IMR-90 (cell line): ENCODE results near the gene INPP1. TPM values are rescaled to one million over a fixed set of nuclear protein-coding genes. Genes with fewer than 3 reads are reported as not detected.

ENCODE experiments used
- ATAC-seq: fragments of 200-7000 bp; cut with Tn5 transposase; 2 replicates; pipeline ENCODE4 v1.9.1; 2020; ENCODE audit warnings: low read depth, mild to moderate bottlenecking, moderate library complexity
- BruUV-seq: library from RNA; stranded (reverse); fragments of 400-500 nt; replicated peaks from 2 replicates; lab custom pipeline; 2021; lab: Mats Ljungman, UMichigan
- CTCF ChIA-PET: fragments of 300-600 bp; formaldehyde crosslinking; extraction: SDS; loops from one replicate; lab custom pipeline; 2021; ENCODE audit warnings: antibody characterized with exemption; lab: Yijun Ruan, JAX
- POLR2A ChIA-PET: fragments of 300-600 bp; sonication (Branson Sonifier 250); formaldehyde crosslinking; loops from one replicate; lab custom pipeline; 2022; ENCODE audit warnings: antibody characterized with exemption; ENCODE audit not compliant: unreplicated experiment; lab: Charles Lee
- DNase-seq: peaks from one replicate; pipeline ENCODE4 v3.0.0; 2013
- H2AFZ ChIP-seq: replicated peaks from 2 replicates; pipeline ENCODE3; 2013; ENCODE audit warnings: low read length, mild to moderate bottlenecking; ENCODE audit not compliant: poor library complexity
- H2AK5ac ChIP-seq: 2 replicates; pipeline ENCODE4 v1.6.1; 2013; ENCODE audit warnings: low read depth, low read length, inconsistent platforms
- H2AK9ac ChIP-seq: replicated peaks from 2 replicates; pipeline ENCODE3; 2013; ENCODE audit warnings: mild to moderate bottlenecking, low read depth, low read length, moderate library complexity; ENCODE audit not compliant: poor library complexity
- H2BK120ac ChIP-seq: 2 replicates; pipeline ENCODE4 v1.6.1; 2013; ENCODE audit warnings: low read depth, low read length, inconsistent platforms
- H2BK15ac ChIP-seq: 3 replicates; pipeline ENCODE4 v1.6.1; 2013; ENCODE audit warnings: low read depth, low read length, inconsistent platforms
- H2BK20ac ChIP-seq: 2 replicates; pipeline ENCODE4 v1.6.1; 2013; ENCODE audit warnings: low read depth, mild to moderate bottlenecking, inconsistent platforms, low read length, moderate library complexity
- H2BK5ac ChIP-seq: 2 replicates; pipeline ENCODE4 v1.6.1; 2013; ENCODE audit warnings: mild to moderate bottlenecking, low read depth, low read length, inconsistent platforms; ENCODE audit not compliant: poor library complexity, severe bottlenecking
- H3K14ac ChIP-seq: replicated peaks from 2 replicates; pipeline ENCODE4 v1.6.1; 2013; ENCODE audit warnings: low read depth, low read length, inconsistent platforms
- H3K18ac ChIP-seq: 2 replicates; pipeline ENCODE4 v1.6.1; 2013; ENCODE audit warnings: low read depth, low read length, control low read depth
- H3K23ac ChIP-seq: 2 replicates; pipeline ENCODE4 v1.6.1; 2013; ENCODE audit warnings: low read depth, low read length, inconsistent platforms
- H3K27ac ChIP-seq: 2 replicates; pipeline ENCODE4 v1.5.1; 2013; ENCODE audit warnings: mild to moderate bottlenecking, control low read depth, low read length; ENCODE audit not compliant: insufficient read depth
- H3K27me3 ChIP-seq: 2 replicates; pipeline ENCODE4 v1.6.1; 2013; ENCODE audit warnings: low read length; ENCODE audit not compliant: control insufficient read depth, insufficient read depth
- H3K36me3 ChIP-seq: 2 replicates; pipeline ENCODE4 v1.6.1; 2013; ENCODE audit warnings: low read length, mixed read lengths; ENCODE audit not compliant: control insufficient read depth, insufficient read depth
- H3K4ac ChIP-seq: 2 replicates; pipeline ENCODE4 v1.6.1; 2013; ENCODE audit warnings: low read depth, low read length, inconsistent platforms
- H3K4me1 ChIP-seq: 2 replicates; pipeline ENCODE4 v1.6.1; 2013; ENCODE audit warnings: low read length, mixed read lengths; ENCODE audit not compliant: control insufficient read depth, insufficient read depth
- H3K4me2 ChIP-seq: 2 replicates; pipeline ENCODE4 v1.6.1; 2013; ENCODE audit warnings: low read depth, mild to moderate bottlenecking, control low read depth, low read length, moderate library complexity
- H3K4me3 ChIP-seq: 2 replicates; pipeline ENCODE4 v1.5.1; 2013; ENCODE audit warnings: low read depth, mild to moderate bottlenecking, control low read depth, low read length, moderate library complexity; ENCODE audit not compliant: insufficient read depth
- H3K56ac ChIP-seq: 2 replicates; pipeline ENCODE4 v1.6.1; 2013; ENCODE audit warnings: low read length, inconsistent platforms; ENCODE audit not compliant: insufficient read depth; ENCODE audit errors: extremely low read depth
- H3K79me1 ChIP-seq, 2 experiments: 2 replicates each; pipeline ENCODE4 v1.6.1; 2013; ENCODE audit warnings: low read length in 2 of 2, inconsistent platforms in 1 of 2, low read depth in 1 of 2
- H3K9ac ChIP-seq: 2 replicates; pipeline ENCODE4 v1.6.1; 2013; ENCODE audit warnings: low read depth, low read length, control low read depth
- H3K9me1 ChIP-seq: 2 replicates; pipeline ENCODE4 v1.6.1; 2013; ENCODE audit warnings: low read length, inconsistent platforms; ENCODE audit not compliant: insufficient read depth
- H3K9me3 ChIP-seq: 2 replicates; pipeline ENCODE4 v1.6.1; 2013; ENCODE audit warnings: low read length; ENCODE audit not compliant: control insufficient read depth, insufficient read depth
- H4K20me1 ChIP-seq: 2 replicates; pipeline ENCODE4 v1.6.1; 2013; ENCODE audit warnings: low read length, inconsistent platforms; ENCODE audit not compliant: insufficient read depth
- H4K5ac ChIP-seq: 2 replicates; pipeline ENCODE4 v1.6.1; 2013; ENCODE audit warnings: mild to moderate bottlenecking, low read depth, low read length, control low read depth
- H4K8ac ChIP-seq, 2 experiments: 2 replicates each; pipeline ENCODE4 v1.6.1; 2013; ENCODE audit warnings: low read depth in 2 of 2, low read length in 2 of 2, control low read depth in 1 of 2, inconsistent platforms in 1 of 2
- H4K91ac ChIP-seq: 2 replicates; pipeline ENCODE4 v1.6.1; 2013; ENCODE audit warnings: low read depth, low read length, inconsistent platforms; ENCODE audit not compliant: insufficient read depth
- NFE2L2 ChIP-seq: fragments of 150-350 bp; IDR thresholded peaks from 2 replicates; pipeline ENCODE4 v1.6.1; 2016; ENCODE audit warnings: low read depth, mild to moderate bottlenecking, low read length
- POLR2A ChIP-seq: IDR thresholded peaks from 2 replicates; pipeline ENCODE4 v1.6.1; 2012; ENCODE audit warnings: mild to moderate bottlenecking, low read depth, low read length
- RAD21 ChIP-seq: IDR thresholded peaks from 2 replicates; pipeline ENCODE4 v1.6.1; 2012; ENCODE audit warnings: low read length, improper control_type of control experiment
- RFX5 ChIP-seq: IDR thresholded peaks from 2 replicates; pipeline ENCODE4 v1.8.0; 2012; ENCODE audit warnings: low read depth, mild to moderate bottlenecking, low read length, moderate library complexity
- WGBS, 2 experiments: methylation state at CpG; one replicate each; pipeline versions ENCODE4 v1.1.5 to v1.1.7; 2013; ENCODE audit warnings: missing lambda C conversion rate in 2 of 2; ENCODE audit not compliant: insufficient read length in 1 of 2; ENCODE audit errors: extremely low coverage in 2 of 2; 5-methylcytosine and 5-hydroxymethylcytosine counted together
- dilution Hi-C: fragments of 300-500 bp; cut with HindIII; formaldehyde crosslinking; loops from one replicate; pipeline ENCODE4 v1.14.3; 2018; ENCODE audit warnings: low sequenced_read_pairs; ENCODE audit not compliant: unreplicated experiment
- in situ Hi-C: fragments of 300-500 bp; cut with MboI; formaldehyde crosslinking; loops from 3 replicates; pipeline ENCODE4 v1.14.3; 2019; ENCODE audit warnings: low sequenced_read_pairs, inconsistent platforms, mixed read lengths
- intact Hi-C: fragments of 100-400 bp; cut with micrococcal nuclease; formaldehyde crosslinking; loops from 2 replicates; pipeline ENCODE4 v1.10.0; 2022
- polyA plus RNA-seq, 3 experiments: library from polyadenylated mRNA; depleted of rRNA; stranded (reverse); fragments of >200 nt; gene quantifications; 2 replicates each; pipeline ENCODE4 v1.2.3, GENCODE V29; 2012; ENCODE audit warnings: low replicate concordance in 1 of 3
- total RNA-seq: library from RNA; depleted of rRNA; stranded (reverse); fragments of >200 nt; gene quantifications from 2 replicates; pipeline ENCODE4 v1.2.3, GENCODE V29; 2012
- TF ChIP-seq, protein P1 (sequence below): fragments of 150-350 bp; IDR thresholded peaks from 2 replicates; pipeline ENCODE4 v1.6.1; 2017; ENCODE audit warnings: mild to moderate bottlenecking, antibody characterized with exemption, low read length, low read depth

The INPP1 gene
- total and polyA plus RNA-seq, 2 of the 4 experiments (the other 2 are of a cell fraction), result 4.1 to 10.1 TPM

GRCh38 chr2:190304404-190304803 is 39.0 kb upstream of the INPP1 start:
- DNase-seq, result no peak
- Histone ChIP-seq H4K8ac (no peak overlapping the region), H2BK20ac (no peak overlapping the region), H3K9me1 (peaks cover 4% of the 10 kb centered on the region; the same call in 1 of the 2 replicates), H3K9me3 (no peaks in the 10 kb centered on the region), H4K20me1 (no peaks in the 10 kb centered on the region), H3K27me3 (no peaks in the 10 kb centered on the region), H3K4me1 (no peaks in the 10 kb centered on the region), H3K18ac (no peak overlapping the region), H3K79me1 (peaks cover 3 to 11% of the 10 kb centered on the region in 2 experiments), H4K5ac (no peak overlapping the region), H2AFZ (no peak overlapping the region), H3K4me3 (no peak overlapping the region), H3K27ac (no peak overlapping the region), H3K14ac (no peak overlapping the region), H2BK15ac (no peak overlapping the region), H2AK9ac (no peak overlapping the region), H3K4me2 (no peak overlapping the region), H3K4ac (no peak overlapping the region), H2AK5ac (no peak overlapping the region), H3K36me3 (0 out of 2 replicates have a peak, but pooled peaks cover 3% of the 10 kb centered on the region), H3K23ac (no peak overlapping the region), H3K56ac (no peak overlapping the region), H2BK5ac (no peak overlapping the region), H3K9ac (no peak overlapping the region), H4K91ac (no peak overlapping the region), H2BK120ac (no peak overlapping the region)
- WGBS, 2 experiments, result no CpG with 5 or more reads among the region's 5 CpGs
- no peak for ATAC-seq
- CTCF ChIA-PET, result no interaction called here
- no peak for TF ChIP-seq NFE2L2
- no peak for TF ChIP-seq POLR2A
- TF ChIP-seq, protein P1, sequence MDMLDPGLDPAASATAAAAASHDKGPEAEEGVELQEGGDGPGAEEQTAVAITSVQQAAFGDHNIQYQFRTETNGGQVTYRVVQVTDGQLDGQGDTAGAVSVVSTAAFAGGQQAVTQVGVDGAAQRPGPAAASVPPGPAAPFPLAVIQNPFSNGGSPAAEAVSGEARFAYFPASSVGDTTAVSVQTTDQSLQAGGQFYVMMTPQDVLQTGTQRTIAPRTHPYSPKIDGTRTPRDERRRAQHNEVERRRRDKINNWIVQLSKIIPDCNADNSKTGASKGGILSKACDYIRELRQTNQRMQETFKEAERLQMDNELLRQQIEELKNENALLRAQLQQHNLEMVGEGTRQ, result no peak
- no peak for TF ChIP-seq RAD21
- no peak for TF ChIP-seq RFX5
- in situ Hi-C loops, result no loop called here
- POLR2A ChIA-PET, result no interaction called here
- intact Hi-C loops, result no loop called here
- BruUV-seq, result no TSS peak
- dilution Hi-C loops, result no loop called here
